NT2/D1 (cell line): ENCODE data around the gene KCNH1.

ENCODE experiments used
- DNase-seq: peaks from one replicate; pipeline ENCODE4 v3.0.0-alpha.2; 2011; ENCODE audit warnings: low read depth, low spot score
- H3K27me3 ChIP-seq: 2 replicates; pipeline ENCODE4 v1.6.0; 2011; ENCODE audit warnings: mild to moderate bottlenecking; ENCODE audit not compliant: insufficient read length, insufficient read depth
- H3K36me3 ChIP-seq: 2 replicates; pipeline ENCODE4 v1.6.1; 2011; ENCODE audit warnings: mild to moderate bottlenecking, low read length, mixed read lengths; ENCODE audit not compliant: insufficient read depth, insufficient read length
- H3K4me1 ChIP-seq: 2 replicates; pipeline ENCODE4 v1.5.1; 2011; ENCODE audit not compliant: insufficient read depth, insufficient read length
- H3K4me3 ChIP-seq: 2 replicates; pipeline ENCODE4 v1.5.1; 2011; ENCODE audit warnings: low read depth; ENCODE audit not compliant: insufficient read length
- H3K9ac ChIP-seq: 2 replicates; pipeline ENCODE4 v1.6.0; 2011; ENCODE audit warnings: low read depth; ENCODE audit not compliant: insufficient read length
- H3K9me3 ChIP-seq: 2 replicates; pipeline ENCODE4 v1.5.1; 2011; ENCODE audit warnings: mild to moderate bottlenecking, low read length; ENCODE audit not compliant: insufficient read depth
- SUZ12 ChIP-seq: IDR thresholded peaks from 2 replicates; pipeline ENCODE4 v1.6.1; 2011; ENCODE audit not compliant: insufficient read length, insufficient read depth; ENCODE audit errors: extremely low read depth
- YY1 ChIP-seq: IDR thresholded peaks from 2 replicates; pipeline ENCODE4 v1.6.1; 2011; ENCODE audit not compliant: insufficient read length, insufficient read depth
- ZNF274 ChIP-seq: IDR thresholded peaks from 2 replicates; pipeline ENCODE4 v1.6.1; 2011; ENCODE audit warnings: mild to moderate bottlenecking, low read depth, low read length

KCNH1 gene

DNA sequence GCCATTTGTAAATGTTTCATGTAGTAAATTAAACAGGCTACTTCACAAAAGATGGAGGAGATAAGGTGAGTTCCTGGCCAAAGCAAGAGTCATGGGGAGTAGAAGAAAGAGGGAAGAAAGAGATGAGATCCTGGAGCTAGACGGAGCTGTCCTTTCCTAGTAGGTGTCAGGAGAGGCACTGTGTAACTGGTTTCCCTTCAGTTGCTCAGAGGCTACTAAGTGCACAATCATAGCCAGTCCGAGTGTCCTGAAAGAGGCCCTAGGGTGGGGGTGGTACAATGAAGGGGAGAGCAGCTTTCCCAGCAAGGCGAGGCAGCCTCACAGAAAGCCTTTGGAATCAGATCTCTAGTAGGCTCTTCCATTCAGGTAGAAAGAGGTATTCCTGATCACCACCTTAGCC, 390.9 kb downstream of the KCNH1 start:
- Histone ChIP-seq H3K9me3 (no peaks in the 10 kb centered on the region), H3K9ac (no peak overlapping the region), H3K4me3 (no peak overlapping the region), H3K36me3 (no peaks in the 10 kb centered on the region), H3K4me1 (no peaks in the 10 kb centered on the region), H3K27me3 (no peaks in the 10 kb centered on the region)
- TF ChIP-seq YY1 (no peak), SUZ12 (no peak), ZNF274 (no peak)
- no peak for DNase-seq

DNA sequence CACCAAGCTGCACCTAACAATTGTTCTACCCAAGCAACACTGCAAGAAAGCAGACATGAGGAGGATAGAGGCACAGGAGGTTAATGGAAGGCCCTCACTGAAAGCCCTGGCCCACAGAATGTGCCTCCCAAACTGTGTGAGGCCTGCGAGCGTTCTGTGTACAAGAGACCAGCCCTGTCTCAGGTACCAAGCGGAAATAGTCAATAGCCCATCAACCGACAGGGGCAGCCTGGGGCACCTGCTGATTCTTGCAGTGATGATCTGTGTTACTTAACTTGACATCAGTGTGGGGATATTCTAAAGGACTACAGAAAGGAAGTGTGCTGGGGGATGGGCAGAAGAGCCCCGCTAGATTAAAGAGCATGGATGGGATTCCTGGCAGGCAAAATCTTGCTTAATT, 392.4 kb downstream of the KCNH1 start:
- TF ChIP-seq YY1 (no peak), ZNF274 (no peak), SUZ12 (no peak)

DNA sequence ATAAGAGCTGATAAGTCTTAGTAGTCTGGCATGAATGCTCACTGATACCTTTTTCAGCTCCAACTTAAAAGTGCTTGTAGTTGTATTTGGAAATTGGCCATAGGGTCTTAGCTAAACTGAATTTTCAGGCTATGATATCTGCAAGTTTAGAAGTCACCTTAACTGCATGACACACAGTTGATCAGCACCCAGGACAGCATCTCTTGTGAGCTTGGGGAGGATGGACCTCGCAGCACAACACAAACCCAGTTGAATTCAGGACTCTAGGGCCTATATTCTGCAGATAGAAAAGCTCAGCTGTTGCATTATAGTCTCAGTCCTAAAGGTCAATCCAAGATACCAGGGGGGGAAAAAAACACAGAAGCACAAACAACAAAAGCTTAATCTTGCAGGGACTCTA, 394.3 kb downstream of the KCNH1 start:
- H3K9me3 ChIP-seq = no peaks in the 10 kb centered on the region
- no peak overlapping the region for H3K4me3 ChIP-seq
- no peaks in the 10 kb centered on the region for H3K4me1 ChIP-seq
- no peaks in the 10 kb centered on the region for H3K36me3 ChIP-seq
- H3K9ac ChIP-seq = no peak overlapping the region
- DNase-seq = no peak
- TF ChIP-seq YY1 = no peak
- TF ChIP-seq SUZ12 = no peak
- TF ChIP-seq ZNF274 = no peak
- H3K27me3 ChIP-seq = no peaks in the 10 kb centered on the region

More for the DNA sequence above, 392.4 kb downstream of the KCNH1 start:
- no peak for DNase-seq
- Histone ChIP-seq H3K9ac (no peak overlapping the region), H3K4me3 (no peak overlapping the region), H3K36me3 (no peaks in the 10 kb centered on the region), H3K9me3 (no peaks in the 10 kb centered on the region), H3K4me1 (no peaks in the 10 kb centered on the region), H3K27me3 (no peaks in the 10 kb centered on the region)

DNA sequence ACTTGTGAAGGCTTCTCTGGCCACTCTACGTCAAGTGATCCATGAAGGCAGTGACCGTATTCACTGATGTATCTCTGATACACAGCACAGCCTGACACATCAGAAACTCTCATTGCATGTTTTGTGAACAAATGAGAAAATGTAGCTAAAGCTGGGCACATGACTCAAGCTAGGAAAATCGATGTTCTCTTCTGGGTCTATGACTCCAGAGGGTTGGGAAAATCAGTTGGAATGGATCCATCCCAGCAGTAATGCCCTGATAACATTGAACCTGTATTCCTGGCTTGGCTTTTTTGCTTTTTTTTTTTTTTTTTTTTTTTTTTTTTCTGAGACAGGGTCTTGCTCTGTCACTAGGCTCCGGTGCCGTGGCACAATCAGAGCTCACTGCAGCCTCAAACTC, 395.7 kb downstream of the KCNH1 start:
- DNase-seq = no peak
- Histone ChIP-seq H3K9ac (no peak overlapping the region), H3K4me1 (no peaks in the 10 kb centered on the region), H3K9me3 (no peaks in the 10 kb centered on the region), H3K36me3 (no peaks in the 10 kb centered on the region), H3K27me3 (no peaks in the 10 kb centered on the region), H3K4me3 (no peak overlapping the region)
- TF ChIP-seq SUZ12 (no peak), ZNF274 (no peak)

DNA sequence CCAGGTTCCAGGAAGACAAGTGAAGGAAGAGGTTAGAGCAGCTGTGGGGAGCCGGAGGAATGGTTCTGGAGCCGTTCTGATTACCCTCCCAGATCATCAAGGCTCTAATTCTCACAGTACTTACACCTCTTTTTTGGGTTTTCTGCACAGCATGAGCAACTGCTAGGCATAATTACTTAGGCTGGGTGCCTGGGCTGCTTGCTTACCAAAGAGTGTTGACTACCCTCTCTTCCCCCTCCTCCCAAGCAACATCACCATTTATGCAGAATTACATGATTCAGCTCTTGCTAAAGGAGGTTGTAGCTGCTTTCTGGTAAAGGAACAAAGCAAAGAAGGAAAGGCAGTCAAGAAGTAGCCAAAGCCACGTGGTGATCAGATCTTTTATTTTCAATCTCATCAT, 397.2 kb downstream of the KCNH1 start:
- no peak overlapping the region for H3K4me3 ChIP-seq
- no peaks in the 10 kb centered on the region for H3K4me1 ChIP-seq
- DNase-seq = no peak
- no peaks in the 10 kb centered on the region for H3K27me3 ChIP-seq
- no peaks in the 10 kb centered on the region for H3K9me3 ChIP-seq
- no peak for TF ChIP-seq YY1
- no peak for TF ChIP-seq SUZ12
- H3K36me3 ChIP-seq = no peaks in the 10 kb centered on the region
- no peak overlapping the region for H3K9ac ChIP-seq

DNA sequence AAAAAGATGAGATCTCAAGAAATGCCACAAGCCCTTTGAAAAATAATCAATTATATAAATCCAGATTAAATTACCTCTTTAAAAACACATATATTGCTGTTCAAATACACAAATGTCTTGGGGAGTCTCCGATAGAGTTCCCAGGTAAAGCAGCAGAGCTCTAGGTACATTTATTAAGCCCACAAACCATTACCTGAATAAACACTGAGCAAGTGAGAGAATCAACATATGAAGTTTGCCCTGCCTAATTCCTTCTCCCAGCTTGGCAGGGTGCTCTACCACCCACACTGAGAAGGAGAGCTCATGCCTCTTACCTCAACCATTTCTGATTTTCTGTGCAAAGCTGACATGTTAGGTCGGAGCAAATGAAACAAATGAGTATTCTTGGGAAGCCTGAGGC, 402.4 kb downstream of the KCNH1 start:
- TF ChIP-seq YY1 (no peak), SUZ12 (no peak)
- H3K9me3 ChIP-seq = no peaks in the 10 kb centered on the region
- DNase-seq = no peak
- H3K27me3 ChIP-seq = no peaks in the 10 kb centered on the region
- H3K36me3 ChIP-seq = no peaks in the 10 kb centered on the region
- no peaks in the 10 kb centered on the region for H3K4me1 ChIP-seq
- H3K4me3 ChIP-seq = no peak overlapping the region
- no peak overlapping the region for H3K9ac ChIP-seq

DNA sequence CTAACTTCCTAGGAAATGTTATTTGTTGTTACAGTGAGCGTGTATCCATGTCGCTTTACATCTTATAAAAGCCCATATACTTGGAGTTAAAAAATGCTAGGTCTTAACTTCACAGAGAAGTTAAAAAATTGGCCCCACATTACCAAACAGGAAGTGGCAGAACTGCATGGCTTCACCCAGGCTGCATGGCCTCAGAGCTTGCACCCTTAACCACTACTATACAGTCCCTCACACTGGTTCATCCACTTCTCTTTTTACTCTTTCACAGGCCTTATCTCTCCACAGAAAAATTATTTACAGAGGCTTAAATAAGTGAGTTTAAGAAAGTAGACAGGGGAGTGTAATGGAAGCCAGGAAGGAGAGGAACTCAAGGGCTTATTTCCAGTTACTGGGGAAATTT, 402.8 kb downstream of the KCNH1 start:
- Histone ChIP-seq H3K4me1 (no peaks in the 10 kb centered on the region), H3K9ac (no peak overlapping the region), H3K9me3 (no peaks in the 10 kb centered on the region), H3K4me3 (no peak overlapping the region), H3K36me3 (no peaks in the 10 kb centered on the region), H3K27me3 (no peaks in the 10 kb centered on the region)
- TF ChIP-seq SUZ12 = no peak
- no peak for TF ChIP-seq ZNF274
- TF ChIP-seq YY1 = no peak
- no peak for DNase-seq

DNA sequence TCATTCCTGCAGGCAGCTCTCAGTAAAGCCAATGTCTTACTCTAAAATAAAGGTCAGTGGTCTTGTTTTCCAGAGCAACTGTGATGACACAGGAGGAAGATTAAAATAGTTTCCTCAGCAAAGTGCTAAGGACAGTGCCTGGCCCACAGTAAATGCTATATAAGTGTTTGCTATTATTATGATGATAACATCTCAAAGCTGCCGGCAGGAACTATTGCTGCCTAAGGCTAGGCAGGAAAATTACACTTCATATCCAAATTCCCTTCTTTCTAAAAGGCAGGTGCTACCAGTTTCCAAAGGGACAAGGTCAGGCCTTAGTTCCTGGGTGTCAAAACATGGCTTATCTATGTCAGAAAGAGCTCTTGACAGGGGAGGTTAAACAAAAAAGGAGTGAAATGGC, 403.9 kb downstream of the KCNH1 start:
- no peak overlapping the region for H3K9ac ChIP-seq
- H3K4me1 ChIP-seq = no peaks in the 10 kb centered on the region
- H3K4me3 ChIP-seq = no peak overlapping the region
- H3K36me3 ChIP-seq = no peaks in the 10 kb centered on the region
- no peak for DNase-seq
- no peak for TF ChIP-seq SUZ12
- no peak for TF ChIP-seq ZNF274
- no peak for TF ChIP-seq YY1
- H3K27me3 ChIP-seq = no peaks in the 10 kb centered on the region
- H3K9me3 ChIP-seq = no peaks in the 10 kb centered on the region
